Measurements from ENCODE around the gene PARD3B.

PARD3B gene

DNA sequence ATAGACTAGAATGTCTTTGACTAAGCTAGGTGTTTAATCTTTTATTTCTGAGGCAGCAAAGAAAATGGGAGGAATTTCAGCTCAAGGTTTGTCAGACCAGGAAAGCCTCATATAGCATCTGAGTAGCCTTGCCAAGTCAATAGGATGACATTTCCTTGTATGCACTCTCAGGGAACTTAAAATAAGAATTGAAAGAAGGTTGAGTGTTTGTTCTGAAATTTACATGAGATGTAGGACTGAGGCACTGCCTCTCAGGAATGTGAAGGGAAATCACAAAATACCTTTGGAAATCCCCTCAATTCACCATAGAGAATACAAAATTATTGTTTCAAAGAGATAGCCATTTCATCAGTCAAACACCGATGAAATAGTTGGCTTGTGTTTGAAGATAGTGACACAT is 745.0 kb downstream of the PARD3B start:
- DNase-seq (ENCODE audit: low spot score) = no peak
- TF ChIP-seq, protein P1, sequence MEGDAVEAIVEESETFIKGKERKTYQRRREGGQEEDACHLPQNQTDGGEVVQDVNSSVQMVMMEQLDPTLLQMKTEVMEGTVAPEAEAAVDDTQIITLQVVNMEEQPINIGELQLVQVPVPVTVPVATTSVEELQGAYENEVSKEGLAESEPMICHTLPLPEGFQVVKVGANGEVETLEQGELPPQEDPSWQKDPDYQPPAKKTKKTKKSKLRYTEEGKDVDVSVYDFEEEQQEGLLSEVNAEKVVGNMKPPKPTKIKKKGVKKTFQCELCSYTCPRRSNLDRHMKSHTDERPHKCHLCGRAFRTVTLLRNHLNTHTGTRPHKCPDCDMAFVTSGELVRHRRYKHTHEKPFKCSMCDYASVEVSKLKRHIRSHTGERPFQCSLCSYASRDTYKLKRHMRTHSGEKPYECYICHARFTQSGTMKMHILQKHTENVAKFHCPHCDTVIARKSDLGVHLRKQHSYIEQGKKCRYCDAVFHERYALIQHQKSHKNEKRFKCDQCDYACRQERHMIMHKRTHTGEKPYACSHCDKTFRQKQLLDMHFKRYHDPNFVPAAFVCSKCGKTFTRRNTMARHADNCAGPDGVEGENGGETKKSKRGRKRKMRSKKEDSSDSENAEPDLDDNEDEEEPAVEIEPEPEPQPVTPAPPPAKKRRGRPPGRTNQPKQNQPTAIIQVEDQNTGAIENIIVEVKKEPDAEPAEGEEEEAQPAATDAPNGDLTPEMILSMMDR (IDR thresholded peaks at IDR 0.05; ENCODE audit: borderline replicate concordance, control extremely low read depth, extremely low read depth, insufficient read depth, missing control alignments) = no peak
- in situ Hi-C loops (cut with MboI; ENCODE audit: low sequenced_read_pairs, unreplicated experiment) = no loop called here

DNA sequence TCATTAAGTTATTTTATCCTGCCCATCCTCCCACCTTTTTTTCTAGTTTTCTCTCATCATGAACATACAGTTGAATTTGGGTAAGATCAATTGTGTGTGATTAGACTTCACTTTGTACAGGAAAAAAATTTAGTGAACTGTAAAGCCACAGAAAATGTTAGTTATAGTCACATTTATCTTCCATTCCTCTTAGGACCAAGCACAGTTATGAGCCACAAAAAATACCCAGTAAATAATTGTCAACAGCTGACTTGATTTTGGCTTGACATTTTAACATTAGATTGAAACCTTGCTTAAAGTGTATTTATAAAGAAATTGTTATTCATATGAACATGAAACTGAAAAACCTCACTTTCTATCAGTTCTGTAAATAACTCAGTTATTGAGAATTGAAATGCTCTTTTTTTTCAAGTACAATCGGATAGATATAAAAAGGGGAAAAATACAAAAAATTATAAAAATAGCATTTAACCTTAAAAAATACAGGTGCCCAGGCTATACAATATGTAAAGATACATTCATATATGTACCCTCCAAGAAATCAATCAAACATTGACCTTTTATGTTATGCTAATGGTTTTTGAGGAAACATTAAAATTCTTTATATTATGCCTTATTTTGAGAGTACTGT is 747.5 kb downstream of the PARD3B start:
- in situ Hi-C loops (cut with MboI; ENCODE audit: low sequenced_read_pairs, unreplicated experiment) = no loop called here
- TF ChIP-seq, protein P1 (IDR thresholded peaks at IDR 0.05; ENCODE audit: borderline replicate concordance, control extremely low read depth, extremely low read depth, insufficient read depth, missing control alignments) = no peak
- no peak for DNase-seq (ENCODE audit: low spot score)

DNA sequence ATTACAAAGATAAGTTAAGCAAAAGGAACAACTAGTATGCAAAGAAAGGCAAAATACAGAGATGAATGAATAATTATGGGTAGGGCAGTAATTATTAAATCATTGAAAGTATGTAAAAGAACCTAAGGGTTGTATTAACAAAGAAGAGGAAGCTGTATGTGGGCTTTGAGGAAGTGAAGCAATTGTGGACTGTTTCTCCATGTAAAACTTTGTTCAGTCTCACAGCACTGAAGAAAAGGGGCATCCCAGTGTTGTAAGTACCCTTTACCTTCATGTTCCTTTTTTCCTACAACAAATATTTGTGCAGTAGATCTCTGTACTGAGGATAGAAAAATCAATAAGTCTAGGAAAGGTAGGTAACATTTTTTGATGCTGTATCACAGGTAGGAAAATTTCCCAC is 748.3 kb downstream of the PARD3B start:
- TF ChIP-seq, protein P1 (IDR thresholded peaks at IDR 0.05; ENCODE audit: borderline replicate concordance, control extremely low read depth, extremely low read depth, insufficient read depth, missing control alignments) = no peak
- DNase-seq (ENCODE audit: low spot score) = no peak
- in situ Hi-C loops (cut with MboI; ENCODE audit: low sequenced_read_pairs, unreplicated experiment) = no loop called here

DNA sequence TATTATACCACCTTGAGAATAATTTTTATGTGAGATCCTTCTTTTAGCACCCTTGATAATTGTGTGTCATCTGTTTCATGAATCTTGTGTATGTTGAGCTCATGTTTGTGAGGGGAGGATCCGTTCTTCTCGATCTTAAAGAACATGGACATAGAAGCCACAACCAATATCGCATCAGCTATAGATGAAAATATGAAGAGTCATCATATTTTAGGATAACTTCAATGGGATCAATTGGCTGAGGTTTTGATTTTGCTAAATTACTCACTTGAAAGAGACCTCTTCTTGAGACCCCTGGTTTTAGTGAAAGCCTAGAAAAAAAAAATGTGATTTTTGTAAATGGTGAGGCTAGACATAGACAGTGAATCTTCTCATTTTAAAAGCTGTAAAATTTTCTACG is 751.7 kb downstream of the PARD3B start:
- in situ Hi-C loops (cut with MboI; ENCODE audit: low sequenced_read_pairs, unreplicated experiment) = no loop called here
- no peak for DNase-seq (ENCODE audit: low spot score)

DNA sequence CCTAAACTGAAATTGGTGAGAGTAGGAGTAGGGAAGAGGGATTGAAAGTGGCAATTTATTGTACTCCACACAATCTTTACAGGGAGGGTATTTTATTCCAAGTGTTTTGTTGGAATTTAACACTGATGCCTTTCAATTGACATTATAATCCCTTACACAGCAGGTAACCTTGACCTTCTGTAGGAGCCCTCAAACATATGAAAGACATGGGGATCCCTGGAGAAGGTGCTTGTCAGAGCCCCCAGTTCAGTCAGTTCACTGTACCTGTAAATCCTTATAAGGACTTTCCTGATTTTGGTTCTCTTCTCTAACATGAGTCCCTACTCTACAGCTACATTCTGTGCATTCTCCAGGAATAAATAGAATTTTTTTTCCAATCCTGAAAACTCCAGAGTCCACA is 752.1 kb downstream of the PARD3B start:
- TF ChIP-seq, protein P1 (IDR thresholded peaks at IDR 0.05; ENCODE audit: borderline replicate concordance, control extremely low read depth, extremely low read depth, insufficient read depth, missing control alignments) = no peak
- in situ Hi-C loops (cut with MboI; ENCODE audit: low sequenced_read_pairs, unreplicated experiment) = no loop called here
- DNase-seq (ENCODE audit: low spot score) = no peak

More for the DNA sequence above, 751.7 kb downstream of the PARD3B start:
- TF ChIP-seq, protein P1 (IDR thresholded peaks at IDR 0.05; ENCODE audit: borderline replicate concordance, control extremely low read depth, extremely low read depth, insufficient read depth, missing control alignments) = no peak

DNA sequence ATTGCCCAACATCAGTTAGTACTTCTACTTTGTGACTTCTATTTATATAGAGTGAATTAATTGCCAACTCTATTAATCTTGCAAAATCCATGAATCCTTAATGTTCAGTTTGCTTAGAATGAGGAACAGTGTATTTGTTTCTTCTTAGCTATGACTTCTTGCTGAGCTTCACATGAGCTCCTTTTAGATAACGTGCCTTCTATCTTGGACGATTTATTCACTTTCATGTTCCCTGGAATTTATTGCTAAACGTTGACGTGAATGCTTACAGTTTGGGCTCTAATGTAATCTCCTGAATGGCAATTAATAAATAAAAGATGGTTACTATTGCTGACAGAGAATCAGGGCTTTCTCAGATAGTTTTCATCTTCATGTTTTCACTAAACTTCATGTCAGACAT is 752.6 kb downstream of the PARD3B start:
- TF ChIP-seq, protein P1 (IDR thresholded peaks at IDR 0.05; ENCODE audit: borderline replicate concordance, control extremely low read depth, extremely low read depth, insufficient read depth, missing control alignments) = no peak
- in situ Hi-C loops (cut with MboI; ENCODE audit: low sequenced_read_pairs, unreplicated experiment) = no loop called here
- DNase-seq (ENCODE audit: low spot score) = no peak

Data from GM13976 (cell line).